Fibroblast of the aortic adventitia (primary cell): ENCODE data around the gene SCAPER. TPM values are rescaled to one million over a fixed set of nuclear protein-coding genes. Genes with fewer than 3 reads are reported as not detected.
"Not testable (repeated sequence)": the region's sequence is repeated elsewhere in the genome, so short reads cannot be mapped to it uniquely, and the experiment has no call there.

Source experiments
- DNase-seq: peaks from one replicate; pipeline ENCODE4 v3.0.0-alpha.2; 2010; ENCODE audit warnings: low read depth
- H3K4me3 ChIP-seq: 2 replicates; pipeline ENCODE4 v1.5.1; 2011; ENCODE audit warnings: low read depth, mild to moderate bottlenecking, control low read depth, low read length, moderate library complexity
- small RNA-seq: library from RNA; depleted of rRNA; stranded (forward); fragments of <200 nt; gene quantifications from one replicate; pipeline ENCODE3, GENCODE V24; 2012
- total RNA-seq: library from RNA; depleted of rRNA; stranded (reverse); fragments of >200 nt; gene quantifications from 2 replicates; pipeline ENCODE4 v1.2.3, GENCODE V29; 2012; ENCODE audit warnings: low replicate concordance
- TF ChIP-seq, protein P1 (sequence below): IDR thresholded peaks from 2 replicates; pipeline ENCODE4 v1.5.1; 2011; ENCODE audit warnings: mild to moderate bottlenecking, low read length, control low read depth, inconsistent platforms; ENCODE audit not compliant: insufficient read depth

Gene SCAPER
- total RNA-seq, 1 donor = 16.3 TPM

DNA sequence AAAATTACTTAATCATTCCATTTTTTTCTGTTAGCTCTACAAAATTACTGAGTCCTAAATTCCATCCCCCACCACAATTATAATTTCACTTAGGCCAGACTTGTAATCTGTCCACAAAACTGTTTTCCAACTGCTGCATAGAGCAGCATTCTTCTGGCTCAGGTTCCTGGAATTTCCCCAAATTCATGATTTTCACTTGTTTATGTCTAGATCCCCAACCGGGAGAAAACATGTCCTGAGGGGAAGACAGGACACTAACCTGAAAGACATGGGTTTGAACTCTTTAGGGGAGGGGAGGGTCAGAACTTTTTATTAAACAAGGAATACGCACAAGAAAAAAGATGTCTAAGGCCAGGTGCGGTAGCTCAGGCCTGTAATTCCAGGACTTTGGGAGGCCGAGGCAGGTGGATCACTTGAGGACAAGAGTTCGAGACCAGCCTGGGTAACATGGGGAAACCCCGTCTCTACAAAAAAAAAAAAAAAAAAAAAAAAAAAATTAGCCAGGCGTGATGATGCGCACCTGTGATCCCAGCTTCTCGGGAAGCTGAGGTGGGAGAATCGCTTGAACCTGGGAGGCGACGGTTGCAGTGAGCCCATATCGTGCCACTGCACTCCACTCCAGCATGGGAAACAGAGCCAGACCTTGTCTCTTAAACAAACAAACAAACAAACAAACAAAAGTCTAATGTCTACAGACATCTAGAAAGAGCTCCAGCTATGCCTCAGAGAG lies 595.4 kb downstream of the SCAPER start:
- peak; percentile 25 for DNase-seq
- TF ChIP-seq, protein P1, sequence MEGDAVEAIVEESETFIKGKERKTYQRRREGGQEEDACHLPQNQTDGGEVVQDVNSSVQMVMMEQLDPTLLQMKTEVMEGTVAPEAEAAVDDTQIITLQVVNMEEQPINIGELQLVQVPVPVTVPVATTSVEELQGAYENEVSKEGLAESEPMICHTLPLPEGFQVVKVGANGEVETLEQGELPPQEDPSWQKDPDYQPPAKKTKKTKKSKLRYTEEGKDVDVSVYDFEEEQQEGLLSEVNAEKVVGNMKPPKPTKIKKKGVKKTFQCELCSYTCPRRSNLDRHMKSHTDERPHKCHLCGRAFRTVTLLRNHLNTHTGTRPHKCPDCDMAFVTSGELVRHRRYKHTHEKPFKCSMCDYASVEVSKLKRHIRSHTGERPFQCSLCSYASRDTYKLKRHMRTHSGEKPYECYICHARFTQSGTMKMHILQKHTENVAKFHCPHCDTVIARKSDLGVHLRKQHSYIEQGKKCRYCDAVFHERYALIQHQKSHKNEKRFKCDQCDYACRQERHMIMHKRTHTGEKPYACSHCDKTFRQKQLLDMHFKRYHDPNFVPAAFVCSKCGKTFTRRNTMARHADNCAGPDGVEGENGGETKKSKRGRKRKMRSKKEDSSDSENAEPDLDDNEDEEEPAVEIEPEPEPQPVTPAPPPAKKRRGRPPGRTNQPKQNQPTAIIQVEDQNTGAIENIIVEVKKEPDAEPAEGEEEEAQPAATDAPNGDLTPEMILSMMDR = no peak
- H3K4me3 ChIP-seq = peak overlapping the region; percentile 95

DNA sequence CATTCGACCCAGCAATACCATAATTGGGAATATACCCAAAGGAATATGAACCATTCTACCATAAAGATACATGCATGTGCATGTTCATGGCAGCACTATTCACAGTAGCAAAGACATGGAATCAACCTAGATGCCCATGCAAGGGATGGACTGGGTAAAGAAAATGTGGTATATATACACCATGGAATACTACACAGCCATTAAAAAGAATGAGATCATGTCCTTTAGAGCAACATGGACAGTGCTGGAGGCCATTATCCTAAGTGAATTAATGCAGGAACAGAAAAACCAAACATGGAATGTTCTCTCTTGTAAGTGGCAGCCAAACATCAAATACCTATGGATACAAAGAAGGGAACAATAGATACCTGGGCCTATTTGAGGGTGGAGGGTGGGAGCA lies 601.2 kb downstream of the SCAPER start:
- no peak for DNase-seq
- no peak overlapping the region for H3K4me3 ChIP-seq
- TF ChIP-seq, protein P1 = no peak

DNA sequence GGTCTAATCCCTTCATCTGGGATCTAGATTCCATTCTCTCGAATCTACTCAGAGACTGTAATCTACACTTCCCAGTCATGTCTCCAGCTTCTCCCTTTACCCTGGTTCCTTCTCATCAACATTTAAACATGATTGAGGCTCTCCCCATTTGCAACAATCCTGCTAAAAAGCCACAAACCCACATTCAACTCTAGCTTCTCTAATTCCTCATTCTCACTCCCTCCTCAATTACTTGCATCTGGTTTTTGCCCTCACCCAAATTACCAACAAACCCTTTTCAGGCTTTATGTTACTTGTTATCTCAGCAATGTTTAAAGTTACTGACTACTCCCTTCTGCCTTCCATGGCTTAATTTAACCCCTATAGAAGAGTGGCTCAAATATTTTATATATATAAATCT lies 605.4 kb downstream of the SCAPER start:
- DNase-seq = no peak
- TF ChIP-seq, protein P1 = no peak
- no peak overlapping the region for H3K4me3 ChIP-seq

DNA sequence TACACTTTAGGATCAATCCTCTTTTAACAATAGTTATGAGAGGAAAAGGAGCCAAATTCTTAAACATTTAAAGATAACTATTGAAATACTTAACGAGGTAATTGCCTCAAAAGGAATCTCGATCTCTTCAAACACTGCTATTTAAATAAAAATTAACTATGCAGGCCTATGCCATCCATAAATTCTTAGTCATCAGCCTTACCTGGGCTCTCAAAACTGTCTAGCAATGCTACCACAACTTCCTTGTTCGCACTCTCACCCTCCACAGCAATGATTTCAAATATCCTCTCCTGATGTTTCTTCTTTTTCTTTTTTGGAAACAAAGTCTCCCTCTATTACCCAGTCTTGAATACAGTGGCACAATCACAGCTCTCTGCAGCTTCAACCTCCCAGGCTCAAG lies 606.2 kb downstream of the SCAPER start:
- DNase-seq = no peak
- TF ChIP-seq, protein P1 = no peak
- H3K4me3 ChIP-seq = no peak overlapping the region

DNA sequence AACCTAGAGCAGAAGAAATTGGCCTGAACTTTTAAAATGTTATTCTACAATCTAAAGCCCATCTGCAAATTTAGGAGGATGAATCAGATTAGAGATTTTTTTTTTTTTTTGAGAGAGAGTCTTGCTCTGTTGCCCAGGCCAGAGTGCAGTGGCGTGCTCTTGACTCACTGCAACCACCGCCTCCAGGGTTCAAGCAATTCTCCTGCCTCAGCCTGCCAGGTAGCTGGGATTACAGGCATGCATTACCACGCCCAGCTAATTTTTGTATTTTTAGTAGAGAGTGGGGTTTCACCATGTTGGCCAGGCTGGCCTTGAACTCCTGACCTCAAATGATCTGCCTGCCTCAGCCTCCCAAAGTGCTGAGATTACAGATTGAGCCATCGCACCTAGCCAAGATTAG lies 607.2 kb downstream of the SCAPER start:
- DNase-seq, H3K4me3 ChIP-seq: not testable (repeated sequence)

Small RNA genes lying within 50 kb of the gene (small RNA-seq; reads per million reads assigned to genes)
- not detected for gene AC090751.1
- not detected for gene MIR3713

Other genes with a start within 250 kb of the SCAPER start
- gene RCN2, start 26.4 kb upstream of the SCAPER start, total RNA-seq = 59.9 and 89.8 TPM in 2 replicates
- gene PSTPIP1, start 89.8 kb upstream of the SCAPER start, total RNA-seq = 0.18 TPM in 1 of 2 replicates, not detected in the other
- gene TSPAN3, start 165.8 kb upstream of the SCAPER start, total RNA-seq = 194 and 288 TPM in 2 replicates